Measurements from ENCODE around the gene NACA.
"Not testable (repeated sequence)": the region's sequence is repeated elsewhere in the genome, so short reads cannot be mapped to it uniquely, and the experiment has no call there.

DNA sequence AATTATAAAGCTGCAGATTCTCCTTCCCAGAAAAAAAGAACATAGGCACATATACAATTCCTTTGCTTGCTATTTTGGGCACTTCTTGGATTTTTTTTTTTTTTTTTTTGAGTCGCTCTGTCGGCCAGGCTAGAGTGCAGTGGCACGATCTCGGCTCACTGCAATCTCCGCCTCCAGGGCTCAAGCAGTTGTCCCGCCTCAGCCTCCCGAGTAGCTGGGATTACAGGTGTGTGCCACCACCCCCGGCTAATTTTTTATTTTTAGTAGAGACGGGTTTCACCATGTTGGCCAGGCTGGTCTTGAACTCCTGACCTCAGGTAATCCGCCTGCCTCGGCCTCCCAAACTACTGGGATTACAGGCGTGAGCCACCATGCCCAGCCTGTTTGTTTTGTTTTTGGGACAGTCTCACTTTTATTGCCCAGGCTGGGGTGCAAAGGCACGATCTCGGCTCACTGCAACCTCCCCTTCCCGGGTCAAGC lies 1.1 kb upstream of the NACA start:
- not testable (repeated sequence) for TF ChIP-seq SIN3A (IDR thresholded peaks at IDR 0.05; ENCODE audit: low read depth); EZH2 (IDR thresholded peaks at IDR 0.05); POLR2AphosphoS5 (IDR thresholded peaks at IDR 0.05; ENCODE audit: low read depth, low read length); RAD21 (IDR thresholded peaks at IDR 0.05; ENCODE audit: low read depth); CEBPB (IDR thresholded peaks at IDR 0.05; ENCODE audit: low read depth); ZFX (IDR thresholded peaks at IDR 0.05); ZNF274 (IDR thresholded peaks at IDR 0.05; ENCODE audit: low read depth, low read length)
- TF ChIP-seq, protein P1, sequence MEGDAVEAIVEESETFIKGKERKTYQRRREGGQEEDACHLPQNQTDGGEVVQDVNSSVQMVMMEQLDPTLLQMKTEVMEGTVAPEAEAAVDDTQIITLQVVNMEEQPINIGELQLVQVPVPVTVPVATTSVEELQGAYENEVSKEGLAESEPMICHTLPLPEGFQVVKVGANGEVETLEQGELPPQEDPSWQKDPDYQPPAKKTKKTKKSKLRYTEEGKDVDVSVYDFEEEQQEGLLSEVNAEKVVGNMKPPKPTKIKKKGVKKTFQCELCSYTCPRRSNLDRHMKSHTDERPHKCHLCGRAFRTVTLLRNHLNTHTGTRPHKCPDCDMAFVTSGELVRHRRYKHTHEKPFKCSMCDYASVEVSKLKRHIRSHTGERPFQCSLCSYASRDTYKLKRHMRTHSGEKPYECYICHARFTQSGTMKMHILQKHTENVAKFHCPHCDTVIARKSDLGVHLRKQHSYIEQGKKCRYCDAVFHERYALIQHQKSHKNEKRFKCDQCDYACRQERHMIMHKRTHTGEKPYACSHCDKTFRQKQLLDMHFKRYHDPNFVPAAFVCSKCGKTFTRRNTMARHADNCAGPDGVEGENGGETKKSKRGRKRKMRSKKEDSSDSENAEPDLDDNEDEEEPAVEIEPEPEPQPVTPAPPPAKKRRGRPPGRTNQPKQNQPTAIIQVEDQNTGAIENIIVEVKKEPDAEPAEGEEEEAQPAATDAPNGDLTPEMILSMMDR (IDR thresholded peaks at IDR 0.05 in 2 of 3, conservative IDR thresholded peaks at IDR 0.05 in 1 of 3; ENCODE audit: borderline replicate concordance in 1 of 3, insufficient read depth in 1 of 3, low read depth in 2 of 3, low read length in 2 of 3) = not testable (repeated sequence)

All from HCT116 (cell line).